Activated CD4-positive, alpha-beta T cell treated with anti-CD3 and anti-CD28 coated beads, Interleukin-2, Interleukin-6, amounts not matched to agents 100 ng/mL and 50 ng/mL, durations not matched to agents 16 hours and 8 hours (primary cell): ENCODE measurements around the gene NAV3.
"Not testable (repeated sequence)": the region's sequence is repeated elsewhere in the genome, so short reads cannot be mapped to it uniquely, and the experiment has no call there.

Source experiments
- DNase-seq: peaks from one replicate; pipeline ENCODE4 v3.0.0-alpha.2; 2020

NAV3 gene

DNA sequence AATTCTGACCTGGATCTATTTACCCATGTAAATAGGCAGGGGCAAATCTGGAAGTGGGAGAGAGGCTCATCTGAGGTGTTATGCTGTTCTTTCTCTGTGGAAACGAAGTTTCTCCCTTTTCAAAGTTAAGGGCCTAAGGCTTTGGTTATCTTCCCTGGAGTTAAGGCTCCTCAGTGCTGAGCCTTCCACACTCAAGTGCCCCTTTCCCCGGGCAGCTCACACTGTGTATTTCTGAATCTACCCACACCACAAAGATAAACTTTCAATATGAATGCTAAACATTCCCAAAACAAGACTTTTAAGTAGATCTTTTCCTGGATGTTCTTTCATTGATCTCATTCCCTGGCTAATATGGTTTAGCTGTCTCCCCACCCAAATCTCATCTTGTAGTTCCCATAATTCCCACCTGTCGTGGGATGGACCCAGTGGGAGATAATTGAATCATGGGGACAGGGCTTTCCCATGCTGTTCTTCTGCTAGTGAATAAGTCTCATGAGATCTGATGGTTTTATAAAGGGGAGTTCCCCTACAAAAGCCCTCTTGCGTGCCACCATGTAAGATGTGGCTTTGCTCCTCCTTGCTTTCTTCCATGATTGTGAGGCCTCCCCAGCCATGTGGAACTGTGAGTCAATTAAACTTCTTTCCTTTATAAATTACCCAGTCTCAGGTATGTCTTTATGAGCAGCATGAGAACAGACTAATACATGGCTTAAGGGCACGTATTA lies 251.1 kb downstream of the NAV3 start:
- DNase-seq = no peak

GRCh38 chr12:78085542-78086182 lies 255.0 kb downstream of the NAV3 start:
- DNase-seq = no peak

- DNase-seq = no peak
These were observed 256.1 kb downstream of the NAV3 start for GRCh38 chr12:78086553-78087362.

GRCh38 chr12:78087363-78087675 lies 256.6 kb downstream of the NAV3 start:
- no peak for DNase-seq

GRCh38 chr12:78088391-78088832 lies 257.7 kb downstream of the NAV3 start:
- DNase-seq = no peak

GRCh38 chr12:78090266-78090665 lies 259.6 kb downstream of the NAV3 start:
- no peak for DNase-seq

GRCh38 chr12:78095623-78096022 lies 264.9 kb downstream of the NAV3 start:
- no peak for DNase-seq

GRCh38 chr12:78096909-78097597 lies 266.4 kb downstream of the NAV3 start:
- DNase-seq = no peak

DNA sequence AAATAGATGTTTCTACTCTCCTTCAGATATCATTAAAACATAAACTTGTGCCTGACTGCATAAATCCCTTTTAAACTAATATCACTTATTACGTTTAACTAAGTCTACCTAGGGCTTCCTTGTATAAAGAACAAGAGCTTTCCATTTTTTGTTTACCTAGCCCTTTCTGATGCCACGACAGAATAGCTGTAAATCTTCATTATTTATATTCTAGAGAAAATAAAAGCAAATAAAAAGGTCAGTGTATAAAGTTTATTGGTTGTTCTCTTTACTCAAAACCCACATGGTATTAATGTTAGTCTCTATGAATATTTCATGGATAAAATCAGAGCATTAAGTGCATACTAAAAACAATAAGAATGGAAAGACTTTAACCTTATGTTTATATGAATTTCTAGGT lies 269.1 kb downstream of the NAV3 start:
- no peak for DNase-seq

GRCh38 chr12:78101113-78101876 lies 270.6 kb downstream of the NAV3 start:
- no peak for DNase-seq

DNA sequence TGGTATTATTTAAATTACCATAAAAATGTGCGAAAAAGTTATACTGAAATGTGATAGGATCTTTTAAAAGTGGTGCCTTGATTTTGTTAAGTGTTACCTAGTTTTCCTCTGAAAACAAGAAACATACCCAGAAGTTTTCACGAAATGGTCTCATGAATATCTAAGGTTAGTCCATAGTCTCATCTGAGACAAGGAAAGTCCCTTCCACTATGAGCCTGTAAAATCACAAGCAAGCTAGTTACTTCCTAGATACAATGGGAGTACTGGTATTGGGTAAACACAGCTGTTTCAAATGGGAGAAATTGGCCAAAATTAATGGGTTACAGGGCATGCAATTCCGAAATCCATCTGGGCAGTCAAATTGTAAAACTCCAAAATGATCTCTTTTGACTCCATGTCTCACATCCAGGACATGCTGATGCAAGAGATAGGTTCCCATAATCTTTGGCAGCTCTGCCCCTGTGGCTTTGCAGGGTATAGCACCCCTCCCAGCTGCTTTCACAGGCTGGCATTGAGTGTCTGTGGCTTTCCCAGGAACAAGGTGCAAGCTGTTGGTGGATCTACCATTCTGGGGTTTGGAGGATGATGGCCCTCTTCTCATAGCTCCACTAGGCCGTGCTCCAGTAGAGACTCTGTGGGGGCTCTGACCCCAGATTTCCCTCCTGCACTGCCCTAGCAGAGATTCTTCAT lies 271.4 kb downstream of the NAV3 start:
- DNase-seq = no peak

- DNase-seq = not testable (repeated sequence)
These were observed 272.1 kb downstream of the NAV3 start for GRCh38 chr12:78102801-78103200.

DNA sequence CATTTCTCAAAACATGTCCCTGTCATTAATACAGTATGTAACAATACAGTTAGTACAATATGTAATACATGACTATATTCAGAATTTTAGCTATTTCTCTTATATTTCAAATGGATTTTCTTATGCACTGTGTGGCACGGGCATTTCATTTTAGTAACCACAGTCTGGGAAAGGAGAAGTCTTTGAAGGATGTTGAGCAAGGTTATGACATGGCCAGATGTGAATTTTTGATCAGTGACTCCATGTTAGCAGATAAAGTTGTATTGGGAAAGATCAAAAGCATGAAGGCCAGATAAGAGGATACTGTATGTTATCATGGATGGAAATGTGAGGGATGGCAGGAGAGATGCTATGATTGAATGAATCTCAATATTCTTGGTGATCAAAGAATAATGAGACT lies 285.2 kb downstream of the NAV3 start:
- no peak for DNase-seq

GRCh38 chr12:78118036-78118435 lies 287.3 kb downstream of the NAV3 start:
- no peak for DNase-seq

DNA sequence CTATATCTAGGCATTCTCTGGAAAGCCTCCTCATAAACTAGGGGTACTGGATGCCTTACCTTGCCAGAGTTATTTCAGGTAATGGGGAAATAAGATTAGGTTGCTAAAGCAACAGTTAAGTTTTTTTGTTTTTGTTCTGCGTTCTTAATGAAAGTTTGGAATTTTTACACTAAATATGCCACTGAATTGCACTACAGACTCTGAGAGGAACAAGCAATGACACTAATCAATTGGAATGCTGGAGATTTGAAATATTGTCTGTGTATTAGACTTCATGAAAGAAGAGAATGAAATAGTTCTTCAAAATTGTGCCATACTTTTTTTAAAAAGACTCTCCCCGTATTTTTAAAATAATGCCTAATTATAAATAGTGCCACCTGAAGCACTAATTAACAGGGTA lies 287.8 kb downstream of the NAV3 start:
- no peak for DNase-seq

GRCh38 chr12:78119351-78119918 lies 288.7 kb downstream of the NAV3 start:
- no peak for DNase-seq

DNA sequence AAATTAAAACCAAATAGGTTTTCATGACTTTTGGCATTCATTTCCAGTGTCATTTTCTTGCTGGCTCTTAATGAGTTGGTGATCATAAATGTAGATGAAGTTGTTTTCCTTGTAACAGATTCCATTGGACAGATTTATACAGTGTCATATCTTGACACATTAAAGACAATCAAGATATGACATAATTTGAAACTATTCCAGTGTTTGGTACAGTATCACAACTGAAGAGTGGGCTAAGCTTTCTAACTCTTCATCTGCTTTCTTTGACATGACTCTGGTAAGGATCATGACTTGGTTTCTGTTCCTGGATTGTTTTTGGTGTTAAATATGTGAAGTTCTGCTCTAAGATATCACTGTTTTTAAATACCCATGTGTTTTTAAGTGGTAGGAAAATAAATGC lies 289.6 kb downstream of the NAV3 start:
- no peak for DNase-seq

DNA sequence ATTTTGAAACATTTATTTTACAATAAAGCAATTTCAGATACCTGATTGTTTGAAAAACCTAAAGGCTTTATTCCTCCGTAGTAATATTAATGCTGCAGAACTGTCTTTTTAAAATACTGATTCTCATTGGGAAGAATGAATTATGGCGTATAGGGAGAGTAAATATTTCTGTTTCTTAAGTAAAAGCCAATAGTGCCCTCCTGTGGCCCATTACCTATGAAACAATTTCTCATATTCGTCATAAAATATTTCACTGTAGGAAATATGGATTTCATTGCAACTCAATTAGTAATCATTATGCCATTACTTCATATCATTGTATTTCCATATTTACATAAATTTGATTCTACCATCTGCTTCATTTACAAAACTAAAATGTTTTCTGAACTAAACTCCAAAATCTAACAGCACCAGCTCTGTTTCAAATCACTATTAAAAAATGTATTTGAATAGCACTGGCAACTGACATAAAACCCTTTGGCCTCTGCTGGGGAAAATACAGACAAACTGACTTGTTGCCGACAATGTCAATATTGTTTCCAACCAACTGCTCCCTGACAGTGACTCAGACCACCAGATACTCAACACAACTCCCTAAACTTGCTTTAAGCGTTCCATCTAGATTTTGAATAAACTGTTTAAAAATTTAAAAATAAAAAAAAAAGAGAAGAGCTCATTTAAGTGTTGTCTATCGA lies 290.3 kb downstream of the NAV3 start:
- DNase-seq = no peak

- DNase-seq = no peak
These were observed 291.4 kb downstream of the NAV3 start for GRCh38 chr12:78121969-78122610.

DNA sequence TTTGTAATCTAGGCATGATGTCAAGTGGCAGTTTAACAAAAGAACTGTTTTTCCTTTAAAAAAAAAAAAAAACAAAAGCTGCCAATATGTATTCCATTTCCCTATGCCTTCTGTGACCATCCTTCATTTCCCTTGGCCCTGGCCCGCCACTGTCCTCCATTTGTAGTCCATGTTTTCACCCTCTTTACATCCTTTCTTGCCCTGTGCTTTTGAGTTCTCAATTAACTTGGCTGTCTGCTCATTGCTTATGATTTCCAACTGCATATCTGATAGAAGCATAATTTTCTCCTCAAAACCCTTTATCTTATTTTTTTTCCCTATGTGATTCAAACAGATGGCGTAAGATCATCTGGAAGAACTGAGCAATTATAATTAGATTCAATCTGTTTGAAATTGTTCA lies 297.5 kb downstream of the NAV3 start:
- no peak for DNase-seq
